ENCODE results near the gene CD93. TPM values are rescaled to one million over a fixed set of nuclear protein-coding genes. Genes with fewer than 3 reads are reported as not detected.

Gene CD93
- total RNA-seq, 1 donor from 2014 or later = 0.02 TPM

DNA sequence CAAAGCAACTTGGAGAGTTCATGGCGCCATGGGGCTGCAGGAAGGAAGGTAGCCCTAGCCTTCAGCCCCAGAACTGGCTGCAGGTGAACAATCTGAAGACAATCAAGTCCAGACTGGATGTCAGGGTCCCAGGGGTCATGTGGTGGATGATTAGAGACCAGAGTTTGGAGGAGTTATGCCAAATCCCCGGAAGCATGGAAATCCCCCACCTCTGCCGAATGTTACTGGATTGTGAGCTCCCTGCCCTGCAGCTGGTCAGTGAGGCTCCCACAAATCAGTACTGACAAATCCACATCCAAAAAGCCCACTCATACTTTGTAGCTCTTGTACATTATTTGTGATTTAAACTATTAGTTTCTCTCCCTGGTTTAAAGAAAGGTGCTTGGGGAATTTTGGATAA is 21.3 kb upstream of the CD93 start:
- Mint-ChIP-seq H3K36me3 (ENCODE audit: low read depth, unreplicated experiment) (no peaks in the 10 kb centered on the region), H3K9me3 (ENCODE audit: unreplicated experiment) (no peaks in the 10 kb centered on the region), H3K27me3 (ENCODE audit: low read depth, unreplicated experiment) (peaks cover 32% of the 10 kb centered on the region), H3K4me3 (ENCODE audit: unreplicated experiment) (no peak overlapping the region), H3K4me1 (ENCODE audit: low read depth, unreplicated experiment) (peaks cover 7% of the 10 kb centered on the region), H3K27ac (ENCODE audit: unreplicated experiment) (no peak overlapping the region)
- H3K79me2 ChIP-seq (ENCODE audit: insufficient read depth, low read length) = no peaks in the 10 kb centered on the region
- no peak overlapping the region for H3K4me3 ChIP-seq (ENCODE audit: insufficient read depth, low read depth, low read length)
- peaks cover 2% of the 10 kb centered on the region for H3K27me3 ChIP-seq (ENCODE audit: insufficient read depth, low read length)
- H3K4me1 ChIP-seq (ENCODE audit: insufficient read depth, low read length) = no peaks in the 10 kb centered on the region
- no peak overlapping the region for H2AFZ ChIP-seq (ENCODE audit: low read depth, low read length)
- no peaks in the 10 kb centered on the region for H3K9me3 ChIP-seq (ENCODE audit: insufficient read depth, low read depth, low read length)
- H3K4me2 ChIP-seq (ENCODE audit: low read length) = no peak overlapping the region
- DNase-seq (ENCODE audit: low read depth) (no peak), FAIRE-seq (no peak)
- H3K36me3 ChIP-seq (ENCODE audit: insufficient read depth, low read length) = no peaks in the 10 kb centered on the region
- H3K9ac ChIP-seq (ENCODE audit: low read length) = no peak overlapping the region
- TF ChIP-seq EZH2 (IDR thresholded peaks at IDR 0.05; ENCODE audit: insufficient read depth, low read length) = no peak
- TF ChIP-seq, protein P1, sequence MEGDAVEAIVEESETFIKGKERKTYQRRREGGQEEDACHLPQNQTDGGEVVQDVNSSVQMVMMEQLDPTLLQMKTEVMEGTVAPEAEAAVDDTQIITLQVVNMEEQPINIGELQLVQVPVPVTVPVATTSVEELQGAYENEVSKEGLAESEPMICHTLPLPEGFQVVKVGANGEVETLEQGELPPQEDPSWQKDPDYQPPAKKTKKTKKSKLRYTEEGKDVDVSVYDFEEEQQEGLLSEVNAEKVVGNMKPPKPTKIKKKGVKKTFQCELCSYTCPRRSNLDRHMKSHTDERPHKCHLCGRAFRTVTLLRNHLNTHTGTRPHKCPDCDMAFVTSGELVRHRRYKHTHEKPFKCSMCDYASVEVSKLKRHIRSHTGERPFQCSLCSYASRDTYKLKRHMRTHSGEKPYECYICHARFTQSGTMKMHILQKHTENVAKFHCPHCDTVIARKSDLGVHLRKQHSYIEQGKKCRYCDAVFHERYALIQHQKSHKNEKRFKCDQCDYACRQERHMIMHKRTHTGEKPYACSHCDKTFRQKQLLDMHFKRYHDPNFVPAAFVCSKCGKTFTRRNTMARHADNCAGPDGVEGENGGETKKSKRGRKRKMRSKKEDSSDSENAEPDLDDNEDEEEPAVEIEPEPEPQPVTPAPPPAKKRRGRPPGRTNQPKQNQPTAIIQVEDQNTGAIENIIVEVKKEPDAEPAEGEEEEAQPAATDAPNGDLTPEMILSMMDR (IDR thresholded peaks at IDR 0.05; ENCODE audit: insufficient read depth, low read depth, low read length) = no peak
- H4K20me1 ChIP-seq (ENCODE audit: insufficient read depth, low read length) = no peaks in the 10 kb centered on the region
- no peak overlapping the region for H3K27ac ChIP-seq (ENCODE audit: low read depth, low read length)

DNA sequence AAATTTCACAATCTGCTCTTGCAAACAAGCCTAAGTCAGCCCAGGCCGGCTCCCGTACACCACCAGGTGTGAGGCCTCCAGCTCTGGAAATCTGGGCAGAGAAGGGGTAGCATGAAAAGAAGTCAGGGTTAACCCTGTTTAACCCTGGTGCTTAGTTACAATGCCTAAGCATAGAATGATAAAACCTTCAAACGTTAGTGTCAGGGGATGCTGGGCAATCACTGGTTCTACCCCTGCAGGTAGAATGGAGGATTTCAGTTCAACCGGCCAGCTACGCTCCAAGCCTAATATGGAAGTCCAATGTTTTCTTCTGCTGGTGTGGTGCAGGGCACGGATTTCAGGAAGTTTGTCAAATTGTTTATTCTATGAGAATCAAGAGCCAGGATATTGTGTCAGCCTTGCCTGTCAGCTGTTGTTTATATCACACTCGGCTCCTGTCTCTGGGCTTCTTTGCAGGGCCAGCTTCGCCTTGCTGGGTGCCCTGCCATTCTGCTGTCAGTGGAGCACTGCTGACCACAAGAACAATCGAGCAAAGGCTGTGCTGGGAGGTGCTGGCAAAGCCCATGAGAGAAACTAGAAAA is 20.2 kb upstream of the CD93 start:
- Histone ChIP-seq H3K79me2 (ENCODE audit: insufficient read depth, low read length) (no peaks in the 10 kb centered on the region), H3K9me3 (ENCODE audit: insufficient read depth, low read depth, low read length) (no peaks in the 10 kb centered on the region), H3K27me3 (ENCODE audit: insufficient read depth, low read length) (peaks cover 2% of the 10 kb centered on the region), H4K20me1 (ENCODE audit: insufficient read depth, low read length) (no peaks in the 10 kb centered on the region), H3K4me3 (ENCODE audit: insufficient read depth, low read depth, low read length) (no peak overlapping the region), H3K4me2 (ENCODE audit: low read length) (no peak overlapping the region), H3K9ac (ENCODE audit: low read length) (no peak overlapping the region), H3K27ac (ENCODE audit: low read depth, low read length) (no peak overlapping the region), H3K36me3 (ENCODE audit: insufficient read depth, low read length) (no peaks in the 10 kb centered on the region), H3K4me1 (ENCODE audit: insufficient read depth, low read length) (no peaks in the 10 kb centered on the region), H2AFZ (ENCODE audit: low read depth, low read length) (no peak overlapping the region)
- no peak for DNase-seq (ENCODE audit: low read depth)
- FAIRE-seq = no peak
- no peaks in the 10 kb centered on the region for H3K36me3 Mint-ChIP-seq (ENCODE audit: low read depth, unreplicated experiment)
- no peaks in the 10 kb centered on the region for H3K9me3 Mint-ChIP-seq (ENCODE audit: unreplicated experiment)
- H3K4me1 Mint-ChIP-seq (ENCODE audit: low read depth, unreplicated experiment) = peaks cover 7% of the 10 kb centered on the region
- peaks cover 28% of the 10 kb centered on the region for H3K27me3 Mint-ChIP-seq (ENCODE audit: low read depth, unreplicated experiment)
- H3K27ac Mint-ChIP-seq (ENCODE audit: unreplicated experiment) = no peak overlapping the region
- H3K4me3 Mint-ChIP-seq (ENCODE audit: unreplicated experiment) = no peak overlapping the region
- TF ChIP-seq, protein P1 (IDR thresholded peaks at IDR 0.05; ENCODE audit: insufficient read depth, low read depth, low read length) = no peak
- no peak for TF ChIP-seq EZH2 (IDR thresholded peaks at IDR 0.05; ENCODE audit: insufficient read depth, low read length)

DNA sequence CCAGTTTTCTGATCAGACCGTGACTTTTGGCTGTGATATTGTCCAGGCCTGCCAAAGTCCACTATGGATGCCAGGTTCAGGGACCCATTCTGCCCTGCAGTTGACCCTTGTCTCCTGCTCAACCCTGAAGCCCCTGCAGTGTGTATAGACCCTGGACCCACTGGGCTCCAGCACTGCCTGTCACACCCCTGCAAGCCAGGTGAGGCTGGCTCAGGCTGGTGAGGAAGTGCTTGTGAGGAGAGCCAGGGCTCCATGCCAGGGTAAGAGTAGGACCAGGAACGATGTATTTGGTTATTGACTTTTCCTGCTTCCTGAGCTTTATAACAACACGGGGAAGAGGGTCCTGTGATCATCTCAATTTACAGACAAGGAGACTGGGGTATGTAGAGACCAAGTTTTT is 19.1 kb upstream of the CD93 start:
- Histone ChIP-seq H3K9ac (ENCODE audit: low read length) (no peak overlapping the region), H3K27me3 (ENCODE audit: insufficient read depth, low read length) (no peaks in the 10 kb centered on the region), H4K20me1 (ENCODE audit: insufficient read depth, low read length) (no peaks in the 10 kb centered on the region), H3K27ac (ENCODE audit: low read depth, low read length) (no peak overlapping the region), H3K79me2 (ENCODE audit: insufficient read depth, low read length) (no peaks in the 10 kb centered on the region), H3K4me3 (ENCODE audit: insufficient read depth, low read depth, low read length) (no peak overlapping the region), H2AFZ (ENCODE audit: low read depth, low read length) (no peak overlapping the region), H3K4me2 (ENCODE audit: low read length) (no peak overlapping the region), H3K4me1 (ENCODE audit: insufficient read depth, low read length) (no peaks in the 10 kb centered on the region), H3K9me3 (ENCODE audit: insufficient read depth, low read depth, low read length) (no peaks in the 10 kb centered on the region), H3K36me3 (ENCODE audit: insufficient read depth, low read length) (no peaks in the 10 kb centered on the region)
- H3K27ac Mint-ChIP-seq (ENCODE audit: unreplicated experiment) = no peak overlapping the region
- no peak for TF ChIP-seq EZH2 (IDR thresholded peaks at IDR 0.05; ENCODE audit: insufficient read depth, low read length)
- TF ChIP-seq, protein P1 (IDR thresholded peaks at IDR 0.05; ENCODE audit: insufficient read depth, low read depth, low read length) = no peak
- peaks cover 7% of the 10 kb centered on the region for H3K4me1 Mint-ChIP-seq (ENCODE audit: low read depth, unreplicated experiment)
- no peaks in the 10 kb centered on the region for H3K9me3 Mint-ChIP-seq (ENCODE audit: unreplicated experiment)
- FAIRE-seq (no peak), DNase-seq (ENCODE audit: low read depth) (no peak)
- H3K4me3 Mint-ChIP-seq (ENCODE audit: unreplicated experiment) = no peak overlapping the region
- no peaks in the 10 kb centered on the region for H3K36me3 Mint-ChIP-seq (ENCODE audit: low read depth, unreplicated experiment)
- peaks cover 24% of the 10 kb centered on the region for H3K27me3 Mint-ChIP-seq (ENCODE audit: low read depth, unreplicated experiment)

All from astrocyte (in vitro differentiated cells and primary cell).